HEK293T (cell line): ENCODE data around the gene HCRT.

ENCODE experiments used
- BHLHE40 ChIP-seq: fragments of 450-650 bp; IDR thresholded peaks from 2 replicates; pipeline ENCODE4 v1.6.1; 2016; ENCODE audit warnings: mild to moderate bottlenecking, moderate library complexity, borderline replicate concordance
- NFRKB ChIP-seq: fragments of 450-650 bp; IDR thresholded peaks from 2 replicates; pipeline ENCODE4 v1.6.1; 2016; ENCODE audit warnings: mild to moderate bottlenecking, moderate library complexity
- SP1 ChIP-seq: fragments of 450-650 bp; IDR thresholded peaks from 2 replicates; pipeline ENCODE4 v1.6.1; 2017

GRCh38 chr17:42153919-42154742 lies 31.1 kb downstream of the HCRT start:
- TF ChIP-seq NFRKB (no peak), BHLHE40 (no peak), SP1 (no peak)
